Measurements from ENCODE around the gene PDXDC1.
A peak's percentile ranks its signal among the peaks of the same experiment; 100 is the strongest.
"Not testable (repeated sequence)": the region's sequence is repeated elsewhere in the genome, so short reads cannot be mapped to it uniquely, and the experiment has no call there.

Gene PDXDC1

GRCh38 chr16:15141586-15141985 lies 166.8 kb downstream of the PDXDC1 start:
- H3K4me1 ChIP-seq, result peaks cover 6% of the 10 kb centered on the region
- H3K36me3 ChIP-seq, result no peaks in the 10 kb centered on the region
- no peaks in the 10 kb centered on the region for H3K27me3 ChIP-seq
- TF ChIP-seq CTCF (IDR thresholded peaks at IDR 0.05; ENCODE audit: low read depth, low read length), result no peak
- H3K9me3 ChIP-seq, result no peaks in the 10 kb centered on the region
- DNase-seq, result no peak
- H3K4me3 ChIP-seq (ENCODE audit: low read depth, low read length), result no peak overlapping the region

GRCh38 chr16:15142107-15142890 lies 167.5 kb downstream of the PDXDC1 start:
- H3K36me3 ChIP-seq; H3K9me3 ChIP-seq; H3K4me3 ChIP-seq (ENCODE audit: low read depth, low read length); DNase-seq; H3K4me1 ChIP-seq; H3K27me3 ChIP-seq: not testable (repeated sequence)

- not testable (repeated sequence) for H3K36me3 ChIP-seq; H3K9me3 ChIP-seq; H3K27me3 ChIP-seq; DNase-seq; H3K4me3 ChIP-seq (ENCODE audit: low read depth, low read length); H3K4me1 ChIP-seq
Observed at GRCh38 chr16:15142891-15143600, 168.2 kb downstream of the PDXDC1 start.

- H3K4me3 ChIP-seq (ENCODE audit: low read depth, low read length), result peak overlapping the region; percentile 43
- H3K9me3 ChIP-seq, H3K4me1 ChIP-seq, H3K27me3 ChIP-seq, H3K36me3 ChIP-seq, DNase-seq: not testable (repeated sequence)
Observed at GRCh38 chr16:15143601-15144091, 168.8 kb downstream of the PDXDC1 start.

GRCh38 chr16:15144092-15144631 lies 169.3 kb downstream of the PDXDC1 start:
- peak; percentile 85 for DNase-seq
- not testable (repeated sequence) for H3K27me3 ChIP-seq, H3K4me1 ChIP-seq, H3K9me3 ChIP-seq, H3K36me3 ChIP-seq
- H3K4me3 ChIP-seq (ENCODE audit: low read depth, low read length), result peak overlapping the region; percentile 43

GRCh38 chr16:15144781-15145417 lies 170.1 kb downstream of the PDXDC1 start:
- H3K4me1 ChIP-seq, H3K36me3 ChIP-seq, DNase-seq, H3K9me3 ChIP-seq, H3K27me3 ChIP-seq: not testable (repeated sequence)
- peak overlapping the region; percentile 43; the same call in 1 of the 2 replicates for H3K4me3 ChIP-seq (ENCODE audit: low read depth, low read length)

GRCh38 chr16:15145418-15146263 lies 170.8 kb downstream of the PDXDC1 start:
- DNase-seq; H3K4me1 ChIP-seq; H3K9me3 ChIP-seq; H3K4me3 ChIP-seq (ENCODE audit: low read depth, low read length); H3K27me3 ChIP-seq; H3K36me3 ChIP-seq: not testable (repeated sequence)

GRCh38 chr16:15146264-15146662 lies 171.4 kb downstream of the PDXDC1 start:
- not testable (repeated sequence) for DNase-seq; H3K36me3 ChIP-seq; H3K9me3 ChIP-seq; H3K4me1 ChIP-seq; H3K27me3 ChIP-seq; H3K4me3 ChIP-seq (ENCODE audit: low read depth, low read length)

- DNase-seq; H3K4me1 ChIP-seq; H3K27me3 ChIP-seq; H3K4me3 ChIP-seq (ENCODE audit: low read depth, low read length); H3K9me3 ChIP-seq; H3K36me3 ChIP-seq: not testable (repeated sequence)
Observed at GRCh38 chr16:15148831-15149230, 174.0 kb downstream of the PDXDC1 start.

- H3K9me3 ChIP-seq; H3K4me1 ChIP-seq; H3K4me3 ChIP-seq (ENCODE audit: low read depth, low read length); H3K27me3 ChIP-seq; DNase-seq; H3K36me3 ChIP-seq: not testable (repeated sequence)
Observed at GRCh38 chr16:15149260-15149659, 174.4 kb downstream of the PDXDC1 start.

- H3K4me3 ChIP-seq (ENCODE audit: low read depth, low read length), result peak overlapping the region; percentile 62
- not testable (repeated sequence) for H3K27me3 ChIP-seq, H3K4me1 ChIP-seq, DNase-seq, H3K36me3 ChIP-seq, H3K9me3 ChIP-seq
Observed at GRCh38 chr16:15154005-15154404, 179.2 kb downstream of the PDXDC1 start.

- H3K27me3 ChIP-seq, H3K36me3 ChIP-seq, H3K4me1 ChIP-seq, H3K9me3 ChIP-seq: not testable (repeated sequence)
- peak; percentile 93 for DNase-seq
- peak overlapping the region; percentile 41 for H3K4me3 ChIP-seq (ENCODE audit: low read depth, low read length)
Observed at GRCh38 chr16:15154650-15155562, 180.1 kb downstream of the PDXDC1 start.

- H3K27me3 ChIP-seq; H3K4me3 ChIP-seq (ENCODE audit: low read depth, low read length); H3K9me3 ChIP-seq; H3K4me1 ChIP-seq; H3K36me3 ChIP-seq; DNase-seq: not testable (repeated sequence)
Observed at GRCh38 chr16:15157644-15158043, 182.8 kb downstream of the PDXDC1 start.
